HepG2 (cell line): ENCODE results near the gene TBC1D16. TPM values are rescaled to one million over a fixed set of nuclear protein-coding genes. Genes with fewer than 3 reads are reported as not detected.

Experiments used
- AGO1 ChIP-seq: fragments of 200-400 bp; formaldehyde crosslinking; IDR thresholded peaks from 2 replicates; pipeline ENCODE4 v1.6.1; 2017; ENCODE audit warnings: mild to moderate bottlenecking, low read depth, low read length, moderate library complexity; ENCODE audit not compliant: poor library complexity, severe bottlenecking
- ATF2 ChIP-seq: sonication (generic); formaldehyde crosslinking; IDR thresholded peaks from 2 replicates; pipeline ENCODE4 v1.4.0; 2020; ENCODE audit warnings: missing genetic modification reagents
- BRCA1 ChIP-seq: sonication (generic); formaldehyde crosslinking; IDR thresholded peaks from 2 replicates; pipeline ENCODE4 v1.4.0; 2020; ENCODE audit warnings: missing genetic modification reagents
- CREB3 ChIP-seq: sonication (generic); formaldehyde crosslinking; IDR thresholded peaks from 2 replicates; pipeline ENCODE4 v1.5.0; 2020; ENCODE audit warnings: missing genetic modification reagents
- FOXK1 ChIP-seq: sonication (generic); formaldehyde crosslinking; IDR thresholded peaks from 2 replicates; pipeline ENCODE4 v1.4.0; 2020; ENCODE audit warnings: low read depth, missing genetic modification reagents, borderline replicate concordance
- FOXP1 ChIP-seq, 2 experiments: fragments of 450-650 bp in 1 of 2; IDR thresholded peaks; 2 replicates each; pipeline ENCODE4 v1.6.1; 2017 to 2018; ENCODE audit warnings: antibody characterized with exemption in 1 of 2
- GMEB2 ChIP-seq: IDR thresholded peaks from 2 replicates; pipeline ENCODE4 v1.6.1; 2016; ENCODE audit warnings: missing biosample characterization, missing genetic modification reagents, low read depth
- KDM6A ChIP-seq: IDR thresholded peaks from 2 replicates; pipeline ENCODE4 v1.6.1; 2016; ENCODE audit warnings: low read depth
- KLF13 ChIP-seq: sonication (generic); formaldehyde crosslinking; IDR thresholded peaks from 2 replicates; pipeline ENCODE4 v1.4.0; 2020; ENCODE audit warnings: mild to moderate bottlenecking, missing genetic modification reagents
- MZF1 ChIP-seq: sonication (generic); formaldehyde crosslinking; IDR thresholded peaks from 2 replicates; pipeline ENCODE4 v1.8.1; 2023; ENCODE audit warnings: mild to moderate bottlenecking, missing genetic modification reagents, borderline replicate concordance
- NFKBIZ ChIP-seq: IDR thresholded peaks from 2 replicates; pipeline ENCODE4 v1.6.1; 2018; ENCODE audit warnings: missing genetic modification reagents, missing compliant biosample characterization
- ONECUT2 ChIP-seq: sonication (generic); formaldehyde crosslinking; IDR thresholded peaks from 2 replicates; pipeline ENCODE4 v1.4.0; 2020; ENCODE audit warnings: missing genetic modification reagents
- RFXANK ChIP-seq: IDR thresholded peaks from 2 replicates; pipeline ENCODE4 v1.6.1; 2016
- RORA ChIP-seq: sonication (generic); formaldehyde crosslinking; IDR thresholded peaks from 2 replicates; pipeline ENCODE4 v1.5.0; 2020; ENCODE audit warnings: mild to moderate bottlenecking, missing genetic modification reagents, moderate library complexity
- SATB2 ChIP-seq: sonication (generic); formaldehyde crosslinking; IDR thresholded peaks from 2 replicates; pipeline ENCODE4 v1.5.0; 2020; ENCODE audit warnings: missing genetic modification reagents
- SMARCE1 ChIP-seq: fragments of 450-650 bp; IDR thresholded peaks from 2 replicates; pipeline ENCODE4 v1.6.1; 2017; ENCODE audit warnings: borderline replicate concordance
- SRF ChIP-seq: IDR thresholded peaks from 2 replicates; pipeline ENCODE4 v1.6.1; 2011; ENCODE audit warnings: mild to moderate bottlenecking, low read depth, low read length, moderate library complexity
- ZNF460 ChIP-seq: sonication (generic); formaldehyde crosslinking; IDR thresholded peaks from 2 replicates; pipeline ENCODE4 v1.5.1; 2020; ENCODE audit warnings: missing genetic modification reagents, mild to moderate bottlenecking, borderline replicate concordance
- ZNF737 ChIP-seq: sonication (generic); formaldehyde crosslinking; IDR thresholded peaks from 2 replicates; pipeline ENCODE4 v1.5.0; 2020; ENCODE audit warnings: missing genetic modification reagents, mild to moderate bottlenecking, borderline replicate concordance
- polyA plus RNA-seq, 8 experiments: library from polyadenylated mRNA; depleted of rRNA in 3 of 8; stranded (reverse) in 7 of 8; unstranded in 1 of 8; fragments of >200 nt; fragmentation: Illumina TruSeq in 4 of 8; extraction: Trizol in 4 of 8; gene quantifications; 2 replicates each; pipeline versions ENCODE4 v1.2.1 to v1.2.3, GENCODE V29; 2011 to 2016; ENCODE audit warnings: low read depth in 4 of 8, missing spikeins in 1 of 8, mixed read lengths in 1 of 8; ENCODE audit not compliant: insufficient read depth in 1 of 8
- total RNA-seq, 5 experiments: library from RNA; depleted of rRNA; stranded (reverse); fragments of >200 nt; fragmentation: Illumina TruSeq; extraction: Trizol; gene quantifications; 2 replicates each; pipeline ENCODE4 v1.2.3, GENCODE V29; 2016; ENCODE audit warnings: low read depth in 1 of 5
- TF ChIP-seq, protein P1 (sequence below): sonication (generic); formaldehyde crosslinking; IDR thresholded peaks from 2 replicates; pipeline ENCODE4 v1.4.0; 2020; ENCODE audit warnings: missing genetic modification reagents, borderline replicate concordance
- TF ChIP-seq, protein P2 (sequence below): sonication (generic); formaldehyde crosslinking; conservative IDR thresholded peaks from 2 replicates; pipeline ENCODE4 v1.4.0; 2020; ENCODE audit warnings: missing genetic modification reagents

TBC1D16 gene
- total and polyA plus RNA-seq, 2 of the 13 experiments (the other 11 are each of a cell fraction or from before 2014, with no cell fraction given), result 14.9 to 24.9 TPM

DNA sequence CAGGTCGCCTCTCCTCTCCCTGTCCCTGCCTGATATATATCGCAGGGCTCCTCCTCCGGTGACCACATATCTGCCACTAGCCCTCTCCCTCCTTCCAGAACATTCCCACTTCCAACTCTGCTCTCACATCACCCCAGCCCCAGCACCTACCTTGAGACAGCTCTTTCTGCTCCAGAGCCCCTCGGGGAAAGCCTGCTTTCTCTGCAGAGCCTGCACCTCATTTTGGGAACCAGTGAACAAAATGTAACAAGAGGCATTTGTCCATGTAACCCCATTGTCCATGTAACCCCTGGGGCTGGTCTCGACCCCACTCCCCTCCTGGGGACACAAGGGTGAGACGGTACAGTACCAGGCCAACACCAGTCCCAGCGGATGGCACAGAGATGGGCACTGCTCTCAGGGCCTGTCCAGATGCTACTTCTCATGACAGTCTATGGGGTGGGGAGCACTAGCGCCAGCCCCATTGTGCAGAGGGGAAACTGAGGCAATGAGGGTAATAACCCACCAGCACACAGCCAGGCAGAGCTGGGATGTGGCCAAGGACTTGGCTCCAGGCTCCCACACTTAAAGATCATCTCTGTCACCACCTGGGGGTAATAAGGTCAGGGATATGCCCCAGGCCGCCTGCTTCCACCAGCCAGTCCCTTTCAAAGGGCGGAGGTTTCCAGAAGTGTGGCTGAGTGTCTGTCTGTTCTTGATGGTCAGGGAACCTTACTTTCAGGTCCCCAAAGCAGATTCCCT, 42.9 kb downstream of the TBC1D16 start (continued):
- no peak for TF ChIP-seq SMARCE1
- no peak; the same call in 1 of the 2 replicates for TF ChIP-seq ZNF737
- no peak; the same call in 1 of the 2 replicates for TF ChIP-seq KLF13 (CRISPR knock-in tag)
- TF ChIP-seq ZNF460 (CRISPR knock-in tag), result no peak
- no peak for TF ChIP-seq AGO1
- TF ChIP-seq, protein P1, sequence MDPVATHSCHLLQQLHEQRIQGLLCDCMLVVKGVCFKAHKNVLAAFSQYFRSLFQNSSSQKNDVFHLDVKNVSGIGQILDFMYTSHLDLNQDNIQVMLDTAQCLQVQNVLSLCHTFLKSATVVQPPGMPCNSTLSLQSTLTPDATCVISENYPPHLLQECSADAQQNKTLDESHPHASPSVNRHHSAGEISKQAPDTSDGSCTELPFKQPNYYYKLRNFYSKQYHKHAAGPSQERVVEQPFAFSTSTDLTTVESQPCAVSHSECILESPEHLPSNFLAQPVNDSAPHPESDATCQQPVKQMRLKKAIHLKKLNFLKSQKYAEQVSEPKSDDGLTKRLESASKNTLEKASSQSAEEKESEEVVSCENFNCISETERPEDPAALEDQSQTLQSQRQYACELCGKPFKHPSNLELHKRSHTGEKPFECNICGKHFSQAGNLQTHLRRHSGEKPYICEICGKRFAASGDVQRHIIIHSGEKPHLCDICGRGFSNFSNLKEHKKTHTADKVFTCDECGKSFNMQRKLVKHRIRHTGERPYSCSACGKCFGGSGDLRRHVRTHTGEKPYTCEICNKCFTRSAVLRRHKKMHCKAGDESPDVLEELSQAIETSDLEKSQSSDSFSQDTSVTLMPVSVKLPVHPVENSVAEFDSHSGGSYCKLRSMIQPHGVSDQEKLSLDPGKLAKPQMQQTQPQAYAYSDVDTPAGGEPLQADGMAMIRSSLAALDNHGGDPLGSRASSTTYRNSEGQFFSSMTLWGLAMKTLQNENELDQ (CRISPR knock-in tag), result no peak
- no peak; the same call in 1 of the 2 replicates for TF ChIP-seq BRCA1 (CRISPR knock-in tag)
- TF ChIP-seq RFXANK, result no peak
- TF ChIP-seq RORA (CRISPR knock-in tag), result no peak
- TF ChIP-seq KDM6A (CRISPR knock-in tag), result no peak
- no peak for TF ChIP-seq FOXP1 (IDR thresholded peaks at IDR 0.05)
- TF ChIP-seq FOXP1 (CRISPR knock-in tag; IDR thresholded peaks at IDR 0.05), result no peak
- TF ChIP-seq MZF1 (CRISPR knock-in tag), result no peak
- no peak for TF ChIP-seq ONECUT2 (CRISPR knock-in tag)
- no peak for TF ChIP-seq ATF2 (CRISPR knock-in tag)
- no peak for TF ChIP-seq SRF
- no peak for TF ChIP-seq GMEB2 (CRISPR knock-in tag)
- TF ChIP-seq SATB2 (CRISPR knock-in tag), result no peak
- TF ChIP-seq, protein P2, sequence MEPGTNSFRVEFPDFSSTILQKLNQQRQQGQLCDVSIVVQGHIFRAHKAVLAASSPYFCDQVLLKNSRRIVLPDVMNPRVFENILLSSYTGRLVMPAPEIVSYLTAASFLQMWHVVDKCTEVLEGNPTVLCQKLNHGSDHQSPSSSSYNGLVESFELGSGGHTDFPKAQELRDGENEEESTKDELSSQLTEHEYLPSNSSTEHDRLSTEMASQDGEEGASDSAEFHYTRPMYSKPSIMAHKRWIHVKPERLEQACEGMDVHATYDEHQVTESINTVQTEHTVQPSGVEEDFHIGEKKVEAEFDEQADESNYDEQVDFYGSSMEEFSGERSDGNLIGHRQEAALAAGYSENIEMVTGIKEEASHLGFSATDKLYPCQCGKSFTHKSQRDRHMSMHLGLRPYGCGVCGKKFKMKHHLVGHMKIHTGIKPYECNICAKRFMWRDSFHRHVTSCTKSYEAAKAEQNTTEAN, result no peak
- no peak for TF ChIP-seq CREB3 (CRISPR knock-in tag)
- no peak for TF ChIP-seq NFKBIZ (CRISPR knock-in tag)
- TF ChIP-seq FOXK1 (CRISPR knock-in tag), result no peak
